ENCODE results near the gene ZSWIM8. TPM values are rescaled to one million over a fixed set of nuclear protein-coding genes. Genes with fewer than 3 reads are reported as not detected.
"Not testable (repeated sequence)": the region's sequence is repeated elsewhere in the genome, so short reads cannot be mapped to it uniquely, and the experiment has no call there.

Gene ZSWIM8
- 22.8 and 30.6 TPM in 2 replicates for total RNA-seq (2014; rRNA removed; shearing (Covaris generic))

- in situ Hi-C loops (cut with HindIII; ENCODE audit: low sequenced_read_pairs), result no loop called here
- DNase-seq (ENCODE audit: low spot score), result peak; percentile 99
These were observed at the start of gene ZSWIM8 for GRCh38 chr10:73785211-73785720. ZSWIM8 (plus strand) TSS chr10:73785606; CDS start chr10:73785879, 273 bp downstream.

GRCh38 chr10:73740501-73741254 is 44.7 kb upstream of the ZSWIM8 start:
- in situ Hi-C loops (cut with HindIII; ENCODE audit: low sequenced_read_pairs); DNase-seq (ENCODE audit: low spot score): not testable (repeated sequence)

- in situ Hi-C loops (cut with HindIII; ENCODE audit: low sequenced_read_pairs), result no loop called here
- DNase-seq (ENCODE audit: low spot score), result no peak
These were observed 43.0 kb upstream of the ZSWIM8 start for GRCh38 chr10:73742454-73742734.

GRCh38 chr10:73743327-73743904 is 42.0 kb upstream of the ZSWIM8 start:
- DNase-seq (ENCODE audit: low spot score), result no peak
- in situ Hi-C loops (cut with HindIII; ENCODE audit: low sequenced_read_pairs), result no loop called here

GRCh38 chr10:73743905-73744663 is 41.3 kb upstream of the ZSWIM8 start, which contains the start of gene SEC24C:
SEC24C (plus strand) TSS chr10:73744372; CDS start chr10:73746833, 2,461 bp downstream.
- peak; percentile 97 for DNase-seq (ENCODE audit: low spot score)
- in situ Hi-C loops (cut with HindIII; ENCODE audit: low sequenced_read_pairs), result no loop called here

GRCh38 chr10:73744664-73744975 is 40.8 kb upstream of the ZSWIM8 start:
- in situ Hi-C loops (cut with HindIII; ENCODE audit: low sequenced_read_pairs), result no loop called here
- no peak for DNase-seq (ENCODE audit: low spot score)

GRCh38 chr10:73746721-73747120 is 38.7 kb upstream of the ZSWIM8 start:
- in situ Hi-C loops (cut with HindIII; ENCODE audit: low sequenced_read_pairs), result no loop called here
- no peak for DNase-seq (ENCODE audit: low spot score)

- in situ Hi-C loops (cut with HindIII; ENCODE audit: low sequenced_read_pairs), result no loop called here
- DNase-seq (ENCODE audit: low spot score), result no peak
These were observed 34.6 kb upstream of the ZSWIM8 start for GRCh38 chr10:73750819-73751218.

- in situ Hi-C loops (cut with HindIII; ENCODE audit: low sequenced_read_pairs), result no loop called here
- no peak for DNase-seq (ENCODE audit: low spot score)
These were observed 29.2 kb upstream of the ZSWIM8 start for GRCh38 chr10:73756183-73756582.

- in situ Hi-C loops (cut with HindIII; ENCODE audit: low sequenced_read_pairs), result no loop called here
- DNase-seq (ENCODE audit: low spot score), result no peak
These were observed 26.5 kb upstream of the ZSWIM8 start for GRCh38 chr10:73758704-73759511.

- no peak for DNase-seq (ENCODE audit: low spot score)
- in situ Hi-C loops (cut with HindIII; ENCODE audit: low sequenced_read_pairs), result no loop called here
These were observed 25.8 kb upstream of the ZSWIM8 start for GRCh38 chr10:73759512-73760115.

- in situ Hi-C loops (cut with HindIII; ENCODE audit: low sequenced_read_pairs), result no loop called here
- no peak for DNase-seq (ENCODE audit: low spot score)
These were observed 23.6 kb upstream of the ZSWIM8 start for GRCh38 chr10:73761781-73762180.

GRCh38 chr10:73762915-73763314 is 22.5 kb upstream of the ZSWIM8 start:
- DNase-seq (ENCODE audit: low spot score), result no peak
- in situ Hi-C loops (cut with HindIII; ENCODE audit: low sequenced_read_pairs), result no loop called here

GRCh38 chr10:73763343-73763742 is 22.1 kb upstream of the ZSWIM8 start:
- in situ Hi-C loops (cut with HindIII; ENCODE audit: low sequenced_read_pairs), result no loop called here
- no peak for DNase-seq (ENCODE audit: low spot score)

GRCh38 chr10:73765066-73765465 is 20.3 kb upstream of the ZSWIM8 start:
- in situ Hi-C loops (cut with HindIII; ENCODE audit: low sequenced_read_pairs), result no loop called here

GRCh38 chr10:73768881-73769280 is 16.5 kb upstream of the ZSWIM8 start:
- in situ Hi-C loops (cut with HindIII; ENCODE audit: low sequenced_read_pairs), result no loop called here
- no peak for DNase-seq (ENCODE audit: low spot score)

More at GRCh38 chr10:73765066-73765465, 20.3 kb upstream of the ZSWIM8 start:
- no peak for DNase-seq (ENCODE audit: low spot score)

GRCh38 chr10:73769396-73769795 is 16.0 kb upstream of the ZSWIM8 start:
- no peak for DNase-seq (ENCODE audit: low spot score)
- in situ Hi-C loops (cut with HindIII; ENCODE audit: low sequenced_read_pairs), result no loop called here

GRCh38 chr10:73771722-73772280 is 13.6 kb upstream of the ZSWIM8 start:
- DNase-seq (ENCODE audit: low spot score), result peak; percentile 81

More at GRCh38 chr10:73771722-73772280, 13.6 kb upstream of the ZSWIM8 start:
- in situ Hi-C loops (cut with HindIII; ENCODE audit: low sequenced_read_pairs), result no loop called here
